TTC549 (cell line): ENCODE results near the gene RASA3.
"Not testable (repeated sequence)": the region's sequence is repeated elsewhere in the genome, so short reads cannot be mapped to it uniquely, and the experiment has no call there.

Experiments used
- FAIRE-seq: peaks from 2 replicates; lab custom pipeline; 2012; peaks lifted over from hg19 to GRCh38; lab: Jason Lieb, UNC

The RASA3 gene

GRCh38 chr13:114001331-114002008, 131.0 kb downstream of the RASA3 start:
- FAIRE-seq = no peak

- no peak for FAIRE-seq
Observed at GRCh38 chr13:114000151-114001040, 132.0 kb downstream of the RASA3 start.

GRCh38 chr13:113999618-113999910, 132.9 kb downstream of the RASA3 start:
- FAIRE-seq = no peak

- FAIRE-seq = no peak
Observed at GRCh38 chr13:113998781-113999617, 133.4 kb downstream of the RASA3 start.

- FAIRE-seq = no peak
Observed at GRCh38 chr13:113997845-113998751, 134.3 kb downstream of the RASA3 start.

GRCh38 chr13:113996912-113997745, 135.3 kb downstream of the RASA3 start:
- FAIRE-seq = no peak

GRCh38 chr13:113996081-113996911, 136.1 kb downstream of the RASA3 start:
- no peak for FAIRE-seq

- FAIRE-seq = no peak
Observed at GRCh38 chr13:113995051-113995601, 137.3 kb downstream of the RASA3 start.

GRCh38 chr13:113992276-113993005, 140.0 kb downstream of the RASA3 start:
- FAIRE-seq = no peak

- no peak for FAIRE-seq
Observed at GRCh38 chr13:113991676-113992179, 140.7 kb downstream of the RASA3 start.

GRCh38 chr13:113991191-113991669, 141.2 kb downstream of the RASA3 start:
- no peak for FAIRE-seq

GRCh38 chr13:113990321-113990837, 142.0 kb downstream of the RASA3 start:
- no peak for FAIRE-seq

- no peak for FAIRE-seq
Observed at GRCh38 chr13:113989585-113990300, 142.7 kb downstream of the RASA3 start.

GRCh38 chr13:113988859-113989258, 143.6 kb downstream of the RASA3 start:
- FAIRE-seq = not testable (repeated sequence)

GRCh38 chr13:113982296-113982661, 150.1 kb downstream of the RASA3 start:
- FAIRE-seq = no peak

GRCh38 chr13:113981611-113982295, 150.7 kb downstream of the RASA3 start:
- FAIRE-seq = no peak

- FAIRE-seq = no peak
Observed at GRCh38 chr13:113981194-113981605, 151.2 kb downstream of the RASA3 start.
